ENCODE data around the gene ARHGDIG. TPM values are rescaled to one million over a fixed set of nuclear protein-coding genes. Genes with fewer than 3 reads are reported as not detected.
"Not testable (repeated sequence)": the region's sequence is repeated elsewhere in the genome, so short reads cannot be mapped to it uniquely, and the experiment has no call there.

Gene ARHGDIG
- total and polyA plus RNA-seq, 5 donors from 2014 or later = not detected

GRCh38 chr16:321532-321931 lies 41.1 kb downstream of the ARHGDIG start:
- Histone ChIP-seq H3K4me1 (ENCODE audit: control insufficient read depth, insufficient read depth, low read length, poor library complexity, severe bottlenecking) (peaks cover 36% of the 10 kb centered on the region), H3K27me3 (ENCODE audit: control insufficient read depth, insufficient read depth, low read length) (no peaks in the 10 kb centered on the region), H3K27ac (ENCODE audit: insufficient read depth, low read length, poor library complexity, severe bottlenecking) (no peak overlapping the region), H3K36me3 (ENCODE audit: control insufficient read depth, insufficient read depth, low read length) (peaks cover 14% of the 10 kb centered on the region), H3K9me3 (ENCODE audit: control insufficient read depth in 2 of 2, low read length in 2 of 2) (no peaks in the 10 kb centered on the region), H3K4me3 (ENCODE audit: low read depth, low read length) (no peak overlapping the region)
- H3K4me3 Mint-ChIP-seq = peak overlapping the region in 1 of 4 donors; percentile 49
- DNase-seq (no peak), ATAC-seq (ENCODE audit: low read depth in 2 of 2) (no peak)
- no peaks in the 10 kb centered on the region for H3K9me3 Mint-ChIP-seq
- H3K27me3 Mint-ChIP-seq = no peaks in the 10 kb centered on the region
- peaks cover 12% of the 10 kb centered on the region for H3K36me3 Mint-ChIP-seq
- peaks cover 4 to 76% (median 33%) of the 10 kb centered on the region in 4 donors for H3K4me1 Mint-ChIP-seq
- H3K27ac Mint-ChIP-seq = peak overlapping the region in 2 of 3 donors; percentile 86 to 89

GRCh38 chr16:322476-323143 lies 42.2 kb downstream of the ARHGDIG start:
- Mint-ChIP-seq H3K27ac (peak overlapping the region in 2 of 3 donors; percentile 89 to 95), H3K36me3 (peaks cover 10% of the 10 kb centered on the region), H3K4me1 (peaks cover 4 to 81% (median 37%) of the 10 kb centered on the region in 4 donors), H3K27me3 (no peaks in the 10 kb centered on the region), H3K9me3 (no peaks in the 10 kb centered on the region), H3K4me3 (peak overlapping the region in 3 of 4 donors; percentile 49 to 63 (median 55))
- no peaks in the 10 kb centered on the region for H3K9me3 ChIP-seq (ENCODE audit: control insufficient read depth in 2 of 2, low read length in 2 of 2)
- H3K4me3 ChIP-seq (ENCODE audit: low read depth, low read length) = no peak overlapping the region
- no peaks in the 10 kb centered on the region for H3K27me3 ChIP-seq (ENCODE audit: control insufficient read depth, insufficient read depth, low read length)
- peaks cover 37% of the 10 kb centered on the region for H3K4me1 ChIP-seq (ENCODE audit: control insufficient read depth, insufficient read depth, low read length, poor library complexity, severe bottlenecking)
- peaks cover 13% of the 10 kb centered on the region for H3K36me3 ChIP-seq (ENCODE audit: control insufficient read depth, insufficient read depth, low read length)
- DNase-seq (no peak), ATAC-seq (ENCODE audit: low read depth in 2 of 2) (no peak)
- H3K27ac ChIP-seq (ENCODE audit: insufficient read depth, low read length, poor library complexity, severe bottlenecking) = no peak overlapping the region

- Histone ChIP-seq H3K27ac (ENCODE audit: insufficient read depth, low read length, poor library complexity, severe bottlenecking) (peak overlapping the region; percentile 85), H3K36me3 (ENCODE audit: control insufficient read depth, insufficient read depth, low read length) (peaks cover 4% of the 10 kb centered on the region), H3K9me3 (ENCODE audit: control insufficient read depth in 2 of 2, low read length in 2 of 2) (no peaks in the 10 kb centered on the region), H3K4me3 (ENCODE audit: low read depth, low read length) (peak overlapping the region; percentile 40), H3K27me3 (ENCODE audit: control insufficient read depth, insufficient read depth, low read length) (no peaks in the 10 kb centered on the region), H3K4me1 (ENCODE audit: control insufficient read depth, insufficient read depth, low read length, poor library complexity, severe bottlenecking) (peaks cover 39% of the 10 kb centered on the region)
- no peak for DNase-seq
- Mint-ChIP-seq H3K27ac (peak overlapping the region; percentile 66 to 96 (median 95)), H3K36me3 (peaks cover 8% of the 10 kb centered on the region), H3K9me3 (no peaks in the 10 kb centered on the region), H3K4me3 (peak overlapping the region in 3 of 4 donors; percentile 35 to 80 (median 70)), H3K4me1 (peaks cover 4 to 74% (median 35%) of the 10 kb centered on the region in 4 donors), H3K27me3 (no peaks in the 10 kb centered on the region)
- no peak for ATAC-seq (ENCODE audit: low read depth in 2 of 2)
Observed at GRCh38 chr16:324201-324450, 43.7 kb downstream of the ARHGDIG start.

- Mint-ChIP-seq H3K4me1 (peaks cover 4 to 73% (median 34%) of the 10 kb centered on the region in 4 donors), H3K9me3 (no peaks in the 10 kb centered on the region), H3K4me3 (peak overlapping the region; percentile 70 to 86 (median 82)), H3K36me3 (peaks cover 6% of the 10 kb centered on the region), H3K27me3 (no peaks in the 10 kb centered on the region), H3K27ac (peak overlapping the region; percentile 88 to 96 (median 95))
- DNase-seq = peak; percentile 70 to 87 (median 82)
- Histone ChIP-seq H3K4me1 (ENCODE audit: control insufficient read depth, insufficient read depth, low read length, poor library complexity, severe bottlenecking) (peaks cover 39% of the 10 kb centered on the region), H3K4me3 (ENCODE audit: low read depth, low read length) (peak overlapping the region; percentile 40), H3K36me3 (ENCODE audit: control insufficient read depth, insufficient read depth, low read length) (no peaks in the 10 kb centered on the region), H3K27me3 (ENCODE audit: control insufficient read depth, insufficient read depth, low read length) (no peaks in the 10 kb centered on the region), H3K27ac (ENCODE audit: insufficient read depth, low read length, poor library complexity, severe bottlenecking) (peak overlapping the region; percentile 85), H3K9me3 (ENCODE audit: control insufficient read depth in 2 of 2, low read length in 2 of 2) (no peaks in the 10 kb centered on the region)
- peak; percentile 76 to 77 for ATAC-seq (ENCODE audit: low read depth in 2 of 2)
Observed at GRCh38 chr16:324451-325334, 44.3 kb downstream of the ARHGDIG start.

GRCh38 chr16:325375-326145 lies 45.2 kb downstream of the ARHGDIG start:
- no peaks in the 10 kb centered on the region for H3K27me3 ChIP-seq (ENCODE audit: control insufficient read depth, insufficient read depth, low read length)
- H3K4me3 ChIP-seq (ENCODE audit: low read depth, low read length) = peak overlapping the region; percentile 24
- H3K9me3 ChIP-seq (ENCODE audit: control insufficient read depth in 2 of 2, low read length in 2 of 2) = no peaks in the 10 kb centered on the region
- Mint-ChIP-seq H3K9me3 (no peaks in the 10 kb centered on the region), H3K36me3 (no peaks in the 10 kb centered on the region), H3K27me3 (no peaks in the 10 kb centered on the region), H3K4me3 (peak overlapping the region; percentile 70 to 86 (median 82)), H3K4me1 (peaks cover 4 to 73% (median 32%) of the 10 kb centered on the region in 4 donors), H3K27ac (peak overlapping the region; percentile 88 to 96 (median 95))
- ATAC-seq (ENCODE audit: low read depth in 2 of 2) (no peak), DNase-seq (no peak)
- H3K4me1 ChIP-seq (ENCODE audit: control insufficient read depth, insufficient read depth, low read length, poor library complexity, severe bottlenecking) = peaks cover 44% of the 10 kb centered on the region
- H3K27ac ChIP-seq (ENCODE audit: insufficient read depth, low read length, poor library complexity, severe bottlenecking) = peak overlapping the region; percentile 85
- no peaks in the 10 kb centered on the region for H3K36me3 ChIP-seq (ENCODE audit: control insufficient read depth, insufficient read depth, low read length)

- Mint-ChIP-seq H3K4me1 (peaks cover 12 to 72% (median 36%) of the 10 kb centered on the region in 4 donors), H3K36me3 (no peaks in the 10 kb centered on the region), H3K27me3 (no peaks in the 10 kb centered on the region), H3K27ac (no peak overlapping the region), H3K4me3 (peak overlapping the region in 1 of 4 donors; percentile 44), H3K9me3 (no peaks in the 10 kb centered on the region)
- Histone ChIP-seq H3K4me1 (ENCODE audit: control insufficient read depth, insufficient read depth, low read length, poor library complexity, severe bottlenecking) (peaks cover 29% of the 10 kb centered on the region), H3K27me3 (ENCODE audit: control insufficient read depth, insufficient read depth, low read length) (no peaks in the 10 kb centered on the region), H3K36me3 (ENCODE audit: control insufficient read depth, insufficient read depth, low read length) (peaks cover 3% of the 10 kb centered on the region), H3K9me3 (ENCODE audit: control insufficient read depth in 2 of 2, low read length in 2 of 2) (no peaks in the 10 kb centered on the region), H3K4me3 (ENCODE audit: low read depth, low read length) (no peak overlapping the region), H3K27ac (ENCODE audit: insufficient read depth, low read length, poor library complexity, severe bottlenecking) (no peak overlapping the region)
- ATAC-seq (ENCODE audit: low read depth in 2 of 2) (no peak), DNase-seq (no peak)
Observed at GRCh38 chr16:330741-331140, 50.4 kb downstream of the ARHGDIG start.

GRCh38 chr16:331181-331814 lies 50.9 kb downstream of the ARHGDIG start:
- not testable (repeated sequence) for H3K36me3 Mint-ChIP-seq; H3K4me3 ChIP-seq (ENCODE audit: low read depth, low read length); H3K27me3 Mint-ChIP-seq; DNase-seq; H3K4me3 Mint-ChIP-seq; H3K27ac Mint-ChIP-seq; H3K36me3 ChIP-seq (ENCODE audit: control insufficient read depth, insufficient read depth, low read length); H3K9me3 Mint-ChIP-seq; H3K27ac ChIP-seq (ENCODE audit: insufficient read depth, low read length, poor library complexity, severe bottlenecking); H3K27me3 ChIP-seq (ENCODE audit: control insufficient read depth, insufficient read depth, low read length); ATAC-seq (ENCODE audit: low read depth in 2 of 2); H3K9me3 ChIP-seq (ENCODE audit: control insufficient read depth in 2 of 2, low read length in 2 of 2)
- peaks cover 25% of the 10 kb centered on the region for H3K4me1 ChIP-seq (ENCODE audit: control insufficient read depth, insufficient read depth, low read length, poor library complexity, severe bottlenecking)
- peaks cover 11 to 73% (median 39%) of the 10 kb centered on the region in 4 donors for H3K4me1 Mint-ChIP-seq

Measured in CD4-positive, CD25-positive, alpha-beta regulatory T cell (primary cell).